DND-41 (cell line): ENCODE measurements around the gene LEMD2.

Experiments used
- ATAC-seq: fragments of 200-7000 bp; cut with Tn5 transposase; 3 replicates; pipeline ENCODE4 v1.9.1; 2021; ENCODE audit warnings: low read depth; ENCODE audit not compliant: insufficient read depth
- DNase-seq: peaks from one replicate; pipeline ENCODE4 v3.0.0-alpha.2; 2020
- H2AFZ ChIP-seq: 2 replicates; pipeline ENCODE4 v1.6.0; 2012; ENCODE audit warnings: low read depth, low read length
- H3K27ac ChIP-seq: 2 replicates; pipeline ENCODE4 v1.5.1; 2012; ENCODE audit warnings: low read length, inconsistent platforms
- H3K27me3 ChIP-seq: fragments of 200-600 bp; sonication (generic); 2 replicates; pipeline ENCODE4 v1.6.0; 2012; ENCODE audit warnings: low read length, mild to moderate bottlenecking, inconsistent platforms; ENCODE audit not compliant: insufficient read depth, poor library complexity
- H3K36me3 ChIP-seq: 2 replicates; pipeline ENCODE4 v1.5.1; 2012; ENCODE audit warnings: low read length, inconsistent platforms; ENCODE audit not compliant: insufficient read depth
- H3K4me1 ChIP-seq: 2 replicates; pipeline ENCODE4 v1.5.1; 2012; ENCODE audit warnings: mild to moderate bottlenecking, low read length; ENCODE audit not compliant: insufficient read depth
- H3K4me2 ChIP-seq: 2 replicates; pipeline ENCODE4 v1.6.0; 2012; ENCODE audit warnings: mild to moderate bottlenecking, moderate library complexity, low read length, inconsistent platforms; ENCODE audit not compliant: insufficient read depth
- H3K4me3 ChIP-seq, 2 experiments: fragments of 200-600 bp in 1 of 2; shearing (Covaris generic) in 1 of 2; 2 replicates each; pipeline ENCODE4 v1.5.1; 2012 to 2016; ENCODE audit warnings: inconsistent platforms in 2 of 2, low read length in 2 of 2, mild to moderate bottlenecking in 2 of 2, low read depth in 1 of 2, moderate library complexity in 1 of 2
- H3K79me2 ChIP-seq: 2 replicates; pipeline ENCODE4 v1.6.0; 2012; ENCODE audit warnings: low read length, inconsistent platforms; ENCODE audit not compliant: insufficient read depth
- H3K9ac ChIP-seq: 2 replicates; pipeline ENCODE4 v1.6.0; 2012; ENCODE audit warnings: low read depth, mild to moderate bottlenecking, inconsistent platforms, low read length, moderate library complexity
- H3K9me3 ChIP-seq: 2 replicates; pipeline ENCODE4 v1.5.1; 2012; ENCODE audit warnings: low read length, moderate library complexity, mild to moderate bottlenecking, inconsistent platforms; ENCODE audit not compliant: insufficient read depth, severe bottlenecking
- H4K20me1 ChIP-seq: 2 replicates; pipeline ENCODE4 v1.6.0; 2012; ENCODE audit warnings: low read length; ENCODE audit not compliant: insufficient read depth
- CTCF ChIP-seq: IDR thresholded peaks from 2 replicates; pipeline ENCODE4 v1.5.1; 2012; ENCODE audit warnings: borderline replicate concordance, low read length, moderate library complexity, mild to moderate bottlenecking; ENCODE audit not compliant: poor library complexity, severe bottlenecking; ENCODE audit errors: extremely low read depth
- EZH2 ChIP-seq: IDR thresholded peaks from 3 replicates; pipeline ENCODE4 v1.6.1; 2012; ENCODE audit warnings: borderline replicate concordance, low read depth, mild to moderate bottlenecking, moderate library complexity, low read length, inconsistent platforms; ENCODE audit not compliant: severe bottlenecking

LEMD2 gene

GRCh38 chr6:33751771-33752645, 36.9 kb downstream of the LEMD2 start:
- ATAC-seq (peak; percentile 87), DNase-seq (peak; percentile 57)
- no peaks in the 10 kb centered on the region for H3K27me3 ChIP-seq
- H3K79me2 ChIP-seq = no peaks in the 10 kb centered on the region
- peaks cover 7% of the 10 kb centered on the region for H3K4me1 ChIP-seq
- no peaks in the 10 kb centered on the region for H3K9me3 ChIP-seq
- peaks cover 10% of the 10 kb centered on the region; the same call in 1 of the 2 replicates for H4K20me1 ChIP-seq
- no peaks in the 10 kb centered on the region for H3K36me3 ChIP-seq
- H3K4me2 ChIP-seq = no peak overlapping the region
- TF ChIP-seq EZH2 (no peak), CTCF (peak; percentile 28)
- H3K4me3 ChIP-seq = no peak overlapping the region
- H3K9ac ChIP-seq = no peak overlapping the region
- no peak overlapping the region for H3K27ac ChIP-seq
- H2AFZ ChIP-seq = no peak overlapping the region

- no peak overlapping the region for H3K27ac ChIP-seq
- ATAC-seq (no peak), DNase-seq (no peak)
- H3K4me1 ChIP-seq = peaks cover 7% of the 10 kb centered on the region
- no peak overlapping the region for H3K4me2 ChIP-seq
- no peak for TF ChIP-seq EZH2
- TF ChIP-seq CTCF = no peak
- H3K4me3 ChIP-seq = no peak overlapping the region
- H3K27me3 ChIP-seq = no peaks in the 10 kb centered on the region
- H3K79me2 ChIP-seq = no peaks in the 10 kb centered on the region
- no peak overlapping the region for H3K9ac ChIP-seq
- H4K20me1 ChIP-seq = peaks cover 10% of the 10 kb centered on the region; the same call in 1 of the 2 replicates
- H3K9me3 ChIP-seq = no peaks in the 10 kb centered on the region
- H3K36me3 ChIP-seq = no peaks in the 10 kb centered on the region
- H2AFZ ChIP-seq = no peak overlapping the region
These were observed 38.5 kb downstream of the LEMD2 start for GRCh38 chr6:33750244-33750991.

GRCh38 chr6:33749401-33749800, 39.5 kb downstream of the LEMD2 start:
- Histone ChIP-seq H3K27ac (no peak overlapping the region), H3K4me2 (no peak overlapping the region), H3K4me3 (no peak overlapping the region), H3K79me2 (no peaks in the 10 kb centered on the region), H3K27me3 (no peaks in the 10 kb centered on the region), H3K9me3 (no peaks in the 10 kb centered on the region), H3K9ac (no peak overlapping the region), H3K4me1 (peaks cover 7% of the 10 kb centered on the region), H3K36me3 (no peaks in the 10 kb centered on the region), H4K20me1 (peaks cover 10% of the 10 kb centered on the region; the same call in 1 of the 2 replicates), H2AFZ (no peak overlapping the region)
- no peak for DNase-seq
- TF ChIP-seq EZH2 (no peak), CTCF (no peak)
- ATAC-seq = no peak
